GM21529 (cell line): ENCODE data around the gene VWA1.
"Not testable (repeated sequence)": the region's sequence is repeated elsewhere in the genome, so short reads cannot be mapped to it uniquely, and the experiment has no call there.

Source experiments
- ATAC-seq: cut with Tn5 transposase; IDR thresholded peaks from one replicate; pipeline ENCODE4 v1.9.1; 2021; ENCODE audit not compliant: unreplicated experiment

The VWA1 gene

GRCh38 chr1:1455366-1455884, 19.9 kb downstream of the VWA1 start:
- ATAC-seq, result no peak

GRCh38 chr1:1455934-1456333, 20.4 kb downstream of the VWA1 start:
- not testable (repeated sequence) for ATAC-seq

- ATAC-seq, result not testable (repeated sequence)
Measured at GRCh38 chr1:1456683-1457255, 21.3 kb downstream of the VWA1 start.

- ATAC-seq, result not testable (repeated sequence)
Measured at GRCh38 chr1:1459156-1459555, 23.7 kb downstream of the VWA1 start.

- ATAC-seq, result not testable (repeated sequence)
Measured at GRCh38 chr1:1459711-1460110, 24.2 kb downstream of the VWA1 start.

GRCh38 chr1:1460540-1461130, 25.1 kb downstream of the VWA1 start:
- no peak for ATAC-seq

GRCh38 chr1:1461721-1462317, 26.3 kb downstream of the VWA1 start:
- ATAC-seq, result no peak

- peak; percentile 64 for ATAC-seq
Measured at GRCh38 chr1:1462318-1462966, 27.0 kb downstream of the VWA1 start.

GRCh38 chr1:1463312-1463711, 27.8 kb downstream of the VWA1 start:
- no peak for ATAC-seq

- not testable (repeated sequence) for ATAC-seq
Measured at GRCh38 chr1:1468196-1468985, 32.9 kb downstream of the VWA1 start.

- ATAC-seq, result no peak
Measured at GRCh38 chr1:1470626-1471388, 35.3 kb downstream of the VWA1 start.

GRCh38 chr1:1471389-1472052, 36.0 kb downstream of the VWA1 start, which contains the start of gene ATAD3B:
Gene ATAD3B, plus strand, starts transcription at chr1:1471765. Its CDS starts 120 bp downstream, at chr1:1471885.
- peak; percentile 97 for ATAC-seq

GRCh38 chr1:1472053-1472876, 36.8 kb downstream of the VWA1 start:
- ATAC-seq, result not testable (repeated sequence)

GRCh38 chr1:1476011-1476410, 40.5 kb downstream of the VWA1 start:
- ATAC-seq, result not testable (repeated sequence)

GRCh38 chr1:1477206-1477605, 41.7 kb downstream of the VWA1 start:
- no peak for ATAC-seq

- no peak for ATAC-seq
Measured at GRCh38 chr1:1479547-1480487, 44.3 kb downstream of the VWA1 start.

- not testable (repeated sequence) for ATAC-seq
Measured at GRCh38 chr1:1480488-1480867, 45.0 kb downstream of the VWA1 start.

GRCh38 chr1:1481811-1482210, 46.3 kb downstream of the VWA1 start:
- ATAC-seq, result not testable (repeated sequence)
